ENCODE results near the gene GCSAM.
A peak's percentile ranks its signal among the peaks of the same experiment; 100 is the strongest.
"Not testable (repeated sequence)": the region's sequence is repeated elsewhere in the genome, so short reads cannot be mapped to it uniquely, and the experiment has no call there.

GCSAM gene

GRCh38 chr3:112074616-112075497 is 58.2 kb downstream of the GCSAM start:
- peak overlapping the region; percentile 71 for H3K27ac Mint-ChIP-seq

GRCh38 chr3:112074006-112074405 is 59.0 kb downstream of the GCSAM start:
- Mint-ChIP-seq H3K9me3 (no peaks in the 10 kb centered on the region), H3K27me3 (no peaks in the 10 kb centered on the region), H3K4me3 (no peak overlapping the region), H3K36me3 (no peaks in the 10 kb centered on the region), H3K4me1 (peaks cover 50% of the 10 kb centered on the region), H3K27ac (peak overlapping the region; percentile 13)

More at GRCh38 chr3:112074616-112075497, 58.2 kb downstream of the GCSAM start:
- Mint-ChIP-seq H3K36me3 (no peaks in the 10 kb centered on the region), H3K9me3 (no peaks in the 10 kb centered on the region), H3K4me3 (peak overlapping the region; percentile 8), H3K4me1 (peaks cover 50% of the 10 kb centered on the region), H3K27me3 (no peaks in the 10 kb centered on the region)

- H3K9me3 Mint-ChIP-seq, H3K27ac Mint-ChIP-seq, H3K36me3 Mint-ChIP-seq, H3K27me3 Mint-ChIP-seq: not testable (repeated sequence)
- H3K4me1 Mint-ChIP-seq = peaks cover 50% of the 10 kb centered on the region
- H3K4me3 Mint-ChIP-seq = peak overlapping the region; percentile 74
These were observed 60.5 kb downstream of the GCSAM start for GRCh38 chr3:112072387-112073060.

All from activated naive CD4-positive, alpha-beta T cell treated with anti-CD3 and anti-CD28 coated beads, Interleukin-2, amount 50 U/mL, for 24 hours (primary cell).